CD4-positive, alpha-beta T cell treated with Interleukin-6 at 100 ng/mL for 8 hours (primary cell): ENCODE measurements around the gene HTRA1.
A peak's percentile ranks its signal among the peaks of the same experiment; 100 is the strongest.

Experiments
- DNase-seq: peaks from one replicate; pipeline ENCODE4 v3.0.0-alpha.2; 2020; ENCODE audit warnings: mixed read lengths, low spot score

HTRA1 gene

GRCh38 chr10:122474131-122474818 lies 12.9 kb downstream of the HTRA1 start:
- DNase-seq = no peak

GRCh38 chr10:122475100-122475499 lies 13.7 kb downstream of the HTRA1 start:
- DNase-seq = no peak

GRCh38 chr10:122475591-122476332 lies 14.4 kb downstream of the HTRA1 start:
- no peak for DNase-seq

- no peak for DNase-seq
Measured at GRCh38 chr10:122476333-122476695, 15.0 kb downstream of the HTRA1 start.

GRCh38 chr10:122477436-122477835 lies 16.1 kb downstream of the HTRA1 start:
- DNase-seq = no peak

GRCh38 chr10:122478971-122479370 lies 17.6 kb downstream of the HTRA1 start:
- DNase-seq = no peak

GRCh38 chr10:122480146-122480833 lies 18.9 kb downstream of the HTRA1 start:
- no peak for DNase-seq

GRCh38 chr10:122481296-122482056 lies 20.1 kb downstream of the HTRA1 start:
- no peak for DNase-seq

GRCh38 chr10:122484276-122485060 lies 23.1 kb downstream of the HTRA1 start:
- DNase-seq = no peak

GRCh38 chr10:122485670-122486069 lies 24.3 kb downstream of the HTRA1 start:
- no peak for DNase-seq

GRCh38 chr10:122486406-122487080 lies 25.2 kb downstream of the HTRA1 start:
- DNase-seq = no peak

GRCh38 chr10:122487174-122487765 lies 25.9 kb downstream of the HTRA1 start:
- no peak for DNase-seq

GRCh38 chr10:122490268-122490667 lies 28.9 kb downstream of the HTRA1 start:
- no peak for DNase-seq

GRCh38 chr10:122490786-122491680 lies 29.7 kb downstream of the HTRA1 start:
- DNase-seq = peak; percentile 19

- no peak for DNase-seq
Measured at GRCh38 chr10:122492006-122492405, 30.7 kb downstream of the HTRA1 start.

- DNase-seq = no peak
Measured at GRCh38 chr10:122492999-122493481, 31.7 kb downstream of the HTRA1 start.

GRCh38 chr10:122493761-122494160 lies 32.4 kb downstream of the HTRA1 start:
- no peak for DNase-seq

GRCh38 chr10:122494173-122494820 lies 32.9 kb downstream of the HTRA1 start:
- DNase-seq = no peak

GRCh38 chr10:122494833-122495232 lies 33.5 kb downstream of the HTRA1 start:
- DNase-seq = no peak
